HCT116 (cell line): Measurements from ENCODE around the gene SF3A2. TPM values are rescaled to one million over a fixed set of nuclear protein-coding genes. Genes with fewer than 3 reads are reported as not detected.

Source experiments
- ATAC-seq: fragments of 200-7000 bp; cut with Tn5 transposase; 2 replicates; pipeline ENCODE4 v1.9.1; 2020; ENCODE audit warnings: mild to moderate bottlenecking, moderate library complexity
- BruUV-seq: library from RNA; stranded (reverse); fragments of 400-500 nt; replicated peaks from 2 replicates; lab custom pipeline; 2021; lab: Mats Ljungman, UMichigan
- CTCF ChIA-PET: fragments of 300-600 bp; sonication (Branson Sonifier 250); formaldehyde crosslinking; loops from one replicate; lab custom pipeline; 2021; ENCODE audit warnings: antibody characterized with exemption; lab: Charles Lee
- POLR2A ChIA-PET: fragments of 300-600, 350-600 bp; sonication (Branson Sonifier 250); formaldehyde crosslinking; loops from one replicate; lab custom pipeline; 2021; ENCODE audit warnings: antibody characterized with exemption; lab: Charles Lee
- RAD21 ChIA-PET, 2 experiments: fragments of 300-600 bp; sonication (Branson Sonifier 250); formaldehyde crosslinking; loops; one replicate each; lab custom pipeline; 2023; ENCODE audit warnings: low total read pairs in 2 of 2; ENCODE audit not compliant: uncharacterized antibody in 2 of 2, unreplicated experiment in 2 of 2, low non-redundant PET in 1 of 2; lab: Charles Lee
- DNase-seq: peaks from one replicate; pipeline ENCODE4 v3.0.0-alpha.2; 2010; ENCODE audit warnings: low read depth, low spot score
- H2AFZ ChIP-seq: fragments of 200-600 bp; shearing (Covaris generic), sonication (generic); 2 replicates; pipeline ENCODE4 v1.6.1; 2017; ENCODE audit warnings: low read depth, mixed run types, mixed read lengths, antibody characterized with exemption, low read length; ENCODE audit not compliant: poor library complexity, severe bottlenecking
- H3K27ac ChIP-seq: 2 replicates; pipeline ENCODE4 v1.5.1; 2012; ENCODE audit warnings: low read depth, low read length
- H3K27me3 ChIP-seq: fragments of 200-600 bp; sonication (generic); 2 replicates; pipeline ENCODE4 v1.6.1; 2016; ENCODE audit warnings: mixed run types, low read length, mixed read lengths; ENCODE audit not compliant: insufficient read depth
- H3K36me3 ChIP-seq, 2 experiments: fragments of 200-500 bp in 1 of 2; fragments of 200-600 bp in 1 of 2; sonication (Bioruptor generic) in 1 of 2; sonication (generic) in 1 of 2; 2 replicates each; pipeline versions ENCODE4 v1.5.1 to v1.6.1; 2014 to 2016; ENCODE audit warnings: low read length in 2 of 2, inconsistent platforms in 1 of 2, mixed read lengths in 1 of 2, mixed run types in 1 of 2; ENCODE audit not compliant: insufficient read depth in 2 of 2, control insufficient read depth in 1 of 2
- H3K4me1 ChIP-seq, 2 experiments: fragments of 200-600 bp in 1 of 2; sonication (generic) in 1 of 2; 2 replicates each; pipeline versions ENCODE4 v1.5.1 to v1.6.1; 2012 to 2017; ENCODE audit warnings: low read length in 2 of 2, inconsistent platforms in 1 of 2, mild to moderate bottlenecking in 1 of 2, mixed read lengths in 1 of 2, mixed run types in 1 of 2, moderate library complexity in 1 of 2; ENCODE audit not compliant: insufficient read depth in 2 of 2, control insufficient read depth in 1 of 2
- H3K4me2 ChIP-seq: fragments of 200-600 bp; sonication (generic); 2 replicates; pipeline ENCODE4 v1.6.1; 2017; ENCODE audit warnings: mixed run types, low read length, mixed read lengths
- H3K4me3 ChIP-seq, 2 experiments: fragments of 200-600 bp in 1 of 2; sonication (generic) in 1 of 2; replicated peaks in 1 of 2; 2 replicates each; pipeline ENCODE4 v1.5.1; 2011 to 2016; ENCODE audit warnings: low read length in 2 of 2, control low read depth in 1 of 2, low read depth in 1 of 2, mild to moderate bottlenecking in 1 of 2, mixed read lengths in 1 of 2, mixed run types in 1 of 2
- H3K79me2 ChIP-seq: fragments of 200-600 bp; sonication (generic); 2 replicates; pipeline ENCODE4 v1.6.1; 2017; ENCODE audit warnings: mild to moderate bottlenecking, mixed run types, low read length, moderate library complexity, mixed read lengths; ENCODE audit not compliant: insufficient read depth
- H3K9ac ChIP-seq: fragments of 200-600 bp; sonication (generic); 2 replicates; pipeline ENCODE4 v1.6.1; 2016; ENCODE audit warnings: low read length, mixed read lengths
- H3K9me2 ChIP-seq: fragments of 200-600 bp; sonication (generic), shearing (Covaris generic); 2 replicates; pipeline ENCODE4 v1.6.1; 2017; ENCODE audit warnings: mixed run types, mild to moderate bottlenecking, moderate library complexity; ENCODE audit not compliant: insufficient read depth
- H3K9me3 ChIP-seq, 2 experiments: fragments of 200-500 bp in 1 of 2; fragments of 200-600 bp in 1 of 2; sonication (Bioruptor generic) in 1 of 2; sonication (generic) in 1 of 2; 2 replicates each; pipeline ENCODE4 v1.6.1; 2014 to 2017; ENCODE audit warnings: low read length in 2 of 2, mixed read lengths in 2 of 2, inconsistent platforms in 1 of 2, low read depth in 1 of 2, mild to moderate bottlenecking in 1 of 2, mixed run types in 1 of 2, moderate library complexity in 1 of 2; ENCODE audit not compliant: control insufficient read depth in 1 of 2, insufficient read depth in 1 of 2
- H4K20me1 ChIP-seq: fragments of 200-600 bp; sonication (generic), shearing (Covaris generic); 2 replicates; pipeline ENCODE4 v1.6.1; 2017; ENCODE audit warnings: mixed run types, mild to moderate bottlenecking, moderate library complexity; ENCODE audit not compliant: insufficient read depth
- ATF3 ChIP-seq: IDR thresholded peaks from 2 replicates; pipeline ENCODE4 v1.6.1; 2012
- CBX3 ChIP-seq: IDR thresholded peaks from 2 replicates; pipeline ENCODE4 v1.6.1; 2012; ENCODE audit warnings: low read depth
- CEBPB ChIP-seq: IDR thresholded peaks from 2 replicates; pipeline ENCODE4 v1.6.1; 2012; ENCODE audit warnings: low read depth
- CTCF ChIP-seq, 3 experiments: fragments of 200-600 bp in 1 of 3; sonication (generic) in 1 of 3; IDR thresholded peaks in 2 of 3; conservative IDR thresholded peaks in 1 of 3; 2 replicates each; pipeline ENCODE4 v1.5.1; 2012 to 2017; ENCODE audit warnings: low read depth in 2 of 3, low read length in 2 of 3, antibody characterized with exemption in 1 of 3, borderline replicate concordance in 1 of 3, control low read depth in 1 of 3, mild to moderate bottlenecking in 1 of 3, mixed read lengths in 1 of 3, mixed run types in 1 of 3, moderate library complexity in 1 of 3; ENCODE audit not compliant: insufficient read depth in 1 of 3
- EGR1 ChIP-seq: IDR thresholded peaks from 2 replicates; pipeline ENCODE4 v1.6.1; 2012; ENCODE audit warnings: low read depth
- ELF1 ChIP-seq: IDR thresholded peaks from 2 replicates; pipeline ENCODE4 v1.6.1; 2012; ENCODE audit warnings: low read depth, borderline replicate concordance
- EZH2 ChIP-seq: fragments of 200-600 bp; sonication (generic); IDR thresholded peaks from 2 replicates; pipeline ENCODE4 v1.6.1; 2017; ENCODE audit warnings: antibody characterized with exemption, mixed run types
- FOSL1 ChIP-seq: IDR thresholded peaks from 2 replicates; pipeline ENCODE4 v1.6.1; 2012; ENCODE audit warnings: low read depth
- JUND ChIP-seq: IDR thresholded peaks from 2 replicates; pipeline ENCODE4 v1.6.1; 2012
- MAX ChIP-seq: IDR thresholded peaks from 2 replicates; pipeline ENCODE4 v1.6.1; 2012
- POLR2A ChIP-seq: IDR thresholded peaks from 2 replicates; pipeline ENCODE4 v1.7.0; 2011; ENCODE audit warnings: borderline replicate concordance; ENCODE audit not compliant: insufficient read depth, insufficient read length; ENCODE audit errors: extremely low read depth
- POLR2AphosphoS5 ChIP-seq: IDR thresholded peaks from 2 replicates; pipeline ENCODE4 v1.6.1; 2011; ENCODE audit warnings: mild to moderate bottlenecking, low read depth, low read length, moderate library complexity
- RAD21 ChIP-seq: IDR thresholded peaks from 2 replicates; pipeline ENCODE4 v1.6.1; 2012; ENCODE audit warnings: low read depth, mild to moderate bottlenecking
- REST ChIP-seq: IDR thresholded peaks from 2 replicates; pipeline ENCODE4 v1.6.1; 2012; ENCODE audit warnings: low read depth
- SIN3A ChIP-seq: IDR thresholded peaks from 2 replicates; pipeline ENCODE4 v1.6.1; 2012; ENCODE audit warnings: low read depth
- SP1 ChIP-seq: IDR thresholded peaks from 2 replicates; pipeline ENCODE4 v1.6.1; 2012; ENCODE audit warnings: low read depth
- SRF ChIP-seq: IDR thresholded peaks from 2 replicates; pipeline ENCODE4 v1.6.1; 2012; ENCODE audit warnings: low read depth
- TCF7L2 ChIP-seq: IDR thresholded peaks from 2 replicates; pipeline ENCODE4 v1.7.0; 2011; ENCODE audit warnings: borderline replicate concordance, inconsistent platforms; ENCODE audit not compliant: insufficient read depth, insufficient read length; ENCODE audit errors: extremely low read depth
- YY1 ChIP-seq: IDR thresholded peaks from 2 replicates; pipeline ENCODE4 v1.6.1; 2011; ENCODE audit warnings: low read length, low read depth, moderate library complexity, mild to moderate bottlenecking; ENCODE audit not compliant: insufficient replicate concordance; ENCODE audit errors: extremely low read depth
- intact Hi-C: fragments of 100-400 bp; cut with micrococcal nuclease; formaldehyde crosslinking; loops from 2 replicates; pipeline ENCODE4 v1.10.0; 2022
- total RNA-seq: library from RNA; stranded (reverse); gene quantifications from one replicate; pipeline ENCODE4 v1.2.1, GENCODE V29; 2021; ENCODE audit not compliant: unreplicated experiment

Gene SF3A2
- total RNA-seq, 1 experiment from 2014 or later: 166 TPM

- no peak overlapping the region for H3K9ac ChIP-seq
- no peaks in the 10 kb centered on the region for H3K4me1 ChIP-seq
- intact Hi-C loops: no loop called here
- H3K36me3 ChIP-seq: no peaks in the 10 kb centered on the region
- BruUV-seq: no TSS peak
- H3K79me2 ChIP-seq: no peaks in the 10 kb centered on the region
- no peak overlapping the region for H3K4me2 ChIP-seq
- no peaks in the 10 kb centered on the region for H3K9me2 ChIP-seq
- ChIA-PET POLR2A (no interaction called here), RAD21 (no interaction called here), CTCF (no interaction called here)
- no peak for ATAC-seq
- DNase-seq: no peak
- no peak for TF ChIP-seq CBX3
- TF ChIP-seq EZH2: no peak
- no peak for TF ChIP-seq JUND
- TF ChIP-seq ATF3: no peak
- no peak for TF ChIP-seq REST
- TF ChIP-seq SP1: no peak
- no peak for TF ChIP-seq MAX
- no peak for TF ChIP-seq EGR1
- TF ChIP-seq ELF1: no peak
- TF ChIP-seq FOSL1: no peak
- no peak for TF ChIP-seq POLR2AphosphoS5
- no peak for TF ChIP-seq CTCF (IDR thresholded peaks at IDR 0.05 in 2 of 3, conservative IDR thresholded peaks at IDR 0.05 in 1 of 3; ENCODE audit: borderline replicate concordance in 1 of 3, insufficient read depth in 1 of 3, low read depth in 2 of 3, low read length in 2 of 3)
- no peak for TF ChIP-seq POLR2A
- TF ChIP-seq CEBPB: no peak
- no peak for TF ChIP-seq TCF7L2
- no peak for TF ChIP-seq RAD21
- TF ChIP-seq SRF: no peak
- TF ChIP-seq SIN3A: no peak
- no peak for TF ChIP-seq YY1
- H3K27ac ChIP-seq: no peak overlapping the region
- no peaks in the 10 kb centered on the region for H3K27me3 ChIP-seq
- no peak overlapping the region for H2AFZ ChIP-seq
- H3K4me3 ChIP-seq: no peak overlapping the region
- H3K9me3 ChIP-seq: no peaks in the 10 kb centered on the region
- no peaks in the 10 kb centered on the region for H4K20me1 ChIP-seq
Measured at GRCh38 chr19:2282862-2283237, 46.2 kb downstream of the SF3A2 start.
